Transverse colon (tissue), 4 donors: Measurements from ENCODE around the gene YBX2. TPM values are rescaled to one million over a fixed set of nuclear protein-coding genes. Genes with fewer than 3 reads are reported as not detected.

Experiments
- DNase-seq: peaks from one replicate; pipeline ENCODE4 v3.0.0-alpha.2; 2019
- H3K27ac ChIP-seq, 4 donors: fragments of 200-600 bp; sonication (generic); 2 replicates each; pipeline ENCODE4 v1.5.1; 2016 to 2018; ENCODE audit warnings: inconsistent platforms in 4 of 4
- H3K27me3 ChIP-seq: fragments of 200-600 bp; sonication (generic); 2 replicates; pipeline ENCODE4 v1.5.1; 2017; ENCODE audit warnings: inconsistent platforms
- H3K36me3 ChIP-seq, 4 donors: fragments of 200-600 bp; sonication (generic); 2 replicates each; pipeline ENCODE4 v1.5.1; 2017 to 2019; ENCODE audit warnings: inconsistent platforms in 4 of 4
- H3K4me1 ChIP-seq, 4 donors: fragments of 200-600 bp; sonication (generic); 2 replicates each; pipeline ENCODE4 v1.5.1; 2017 to 2020; ENCODE audit warnings: inconsistent platforms in 4 of 4
- H3K4me3 ChIP-seq, 4 donors: fragments of 200-600 bp; sonication (generic); 1 replicate in 1 of 4; 2 replicates in 3 of 4; pipeline versions ENCODE4 v1.5.1 to v1.6.1; 2017 to 2019; ENCODE audit warnings: inconsistent platforms in 4 of 4
- H3K9me3 ChIP-seq, 2 donors: fragments of 200-600 bp; sonication (generic); 2 replicates each; pipeline ENCODE4 v1.5.1; 2017 to 2019; ENCODE audit warnings: inconsistent platforms in 2 of 2
- CTCF ChIP-seq, 5 experiments: fragments of 200-600 bp in 3 of 5; fragments of 450-650 bp in 2 of 5; sonication (generic) in 3 of 5; IDR thresholded peaks; 1 replicate in 2 of 5; 2 replicates in 3 of 5; pipeline ENCODE4 v1.5.1; 2016 to 2017; ENCODE audit warnings: antibody characterized with exemption in 5 of 5, inconsistent platforms in 3 of 5, mild to moderate bottlenecking in 2 of 5, moderate library complexity in 1 of 5
- EP300 ChIP-seq: sonication (generic); formaldehyde crosslinking; IDR thresholded peaks from one replicate; pipeline ENCODE4 v1.6.1; 2017; ENCODE audit warnings: antibody characterized with exemption, low read depth
- POLR2A ChIP-seq: fragments of 450-650 bp; IDR thresholded peaks from one replicate; pipeline ENCODE4 v1.6.1; 2016; ENCODE audit warnings: antibody characterized with exemption, mild to moderate bottlenecking, moderate library complexity
- POLR2AphosphoS5 ChIP-seq, 3 donors: sonication (generic); formaldehyde crosslinking; IDR thresholded peaks; one replicate each; pipeline ENCODE4 v1.6.1; 2016; ENCODE audit warnings: antibody characterized with exemption in 3 of 3
- WGBS, 2 donors: methylation state at CpG; one replicate each; pipeline ENCODE4 v1.1.5; 2018; ENCODE audit warnings: low coverage in 1 of 2; 5-methylcytosine and 5-hydroxymethylcytosine counted together
- in situ Hi-C, 4 donors: fragments of 200-750 bp; cut with MboI; loops; one replicate each; pipeline versions ENCODE4 v1.15.0 to v1.15.1; 2017; ENCODE audit warnings: low sequenced_read_pairs in 3 of 4, low pct_ligation_motif_present in 1 of 4, low pct_unique_long_range_greater_than_20kb in 1 of 4
- intact Hi-C: fragments of 100-400 bp; cut with DNase I; formaldehyde crosslinking; loops from one replicate; pipeline ENCODE4 v1.15.1; 2023; ENCODE audit warnings: low total_unique reads
- total RNA-seq, 4 donors: library from RNA; depleted of rRNA; stranded (reverse); fragments of >200 nt; gene quantifications; one replicate each; pipeline ENCODE4 v1.1.0, GENCODE V29; 2016

Gene YBX2
- total RNA-seq, 4 donors from 2014 or later = 23.1 to 151 (median 43.4) TPM

- no peaks in the 10 kb centered on the region for H3K36me3 ChIP-seq
- H3K27ac ChIP-seq = peak overlapping the region in 3 of 4 donors; percentile 88 to 91 (median 90)
- H3K9me3 ChIP-seq = no peaks in the 10 kb centered on the region
- peaks cover 26 to 56% (median 47%) of the 10 kb centered on the region in 4 donors for H3K4me1 ChIP-seq
- peak overlapping the region in 1 of 4 donors; percentile 46 for H3K4me3 ChIP-seq
- H3K27me3 ChIP-seq = peaks cover 25% of the 10 kb centered on the region
- intact Hi-C loops = no loop called here
- in situ Hi-C loops = loop anchor here in 2 of 4 donors (25.0 kb wide), 1 partner anchor 256 kb away; the partner anchor contains the start of genes SLC16A11 (in 2 of the 2) and SLC16A13 (in 2 of the 2)
- TF ChIP-seq POLR2AphosphoS5 (IDR thresholded peaks at IDR 0.05) (no peak), POLR2A (no peak), EP300 (no peak), CTCF (IDR thresholded peaks at IDR 0.05) (no peak)
- DNase-seq = no peak
- WGBS, 2 donors = 30 to 69% methylated on average over 2 to 11 of the region's 11 CpGs
These were observed 1.3 kb downstream of the YBX2 start for GRCh38 chr17:7293159-7293558.

- 27% methylated on average over 6 of the region's 6 CpGs; no CpG with 5 or more reads in 1 of the 2 donors for WGBS, 2 donors
- Histone ChIP-seq H3K27me3 (peaks cover 25% of the 10 kb centered on the region), H3K36me3 (no peaks in the 10 kb centered on the region), H3K4me1 (peaks cover 26 to 56% (median 47%) of the 10 kb centered on the region in 4 donors), H3K27ac (peak overlapping the region in 3 of 4 donors; percentile 88 to 91 (median 90)), H3K9me3 (no peaks in the 10 kb centered on the region), H3K4me3 (no peak overlapping the region)
- intact Hi-C loops = no loop called here
- in situ Hi-C loops = loop anchor here in 2 of 4 donors (25.0 kb wide), 1 partner anchor 255 kb away; the partner anchor contains the start of genes SLC16A11 (in 2 of the 2) and SLC16A13 (in 2 of the 2)
- TF ChIP-seq CTCF (IDR thresholded peaks at IDR 0.05) (no peak), POLR2A (no peak), EP300 (no peak), POLR2AphosphoS5 (IDR thresholded peaks at IDR 0.05) (no peak)
- DNase-seq = no peak
These were observed 1.7 kb downstream of the YBX2 start for GRCh38 chr17:7292729-7293128.

GRCh38 chr17:7292194-7292593, 2.2 kb downstream of the YBX2 start:
- DNase-seq = no peak
- peak overlapping the region in 3 of 4 donors; percentile 88 to 91 (median 90) for H3K27ac ChIP-seq
- H3K27me3 ChIP-seq = peaks cover 25% of the 10 kb centered on the region
- H3K4me3 ChIP-seq = no peak overlapping the region
- H3K9me3 ChIP-seq = no peaks in the 10 kb centered on the region
- no peaks in the 10 kb centered on the region for H3K36me3 ChIP-seq
- intact Hi-C loops (no loop called here), in situ Hi-C loops (loop anchor here in 2 of 4 donors (25.0 kb wide), 1 partner anchor 255 kb away; the partner anchor contains the start of genes SLC16A11 (in 2 of the 2) and SLC16A13 (in 2 of the 2))
- peaks cover 26 to 56% (median 47%) of the 10 kb centered on the region in 4 donors for H3K4me1 ChIP-seq
- 63% methylated on average over 2 of the region's 2 CpGs; no CpG with 5 or more reads in 1 of the 2 donors for WGBS, 2 donors
- TF ChIP-seq CTCF (IDR thresholded peaks at IDR 0.05) (no peak), POLR2A (no peak), EP300 (no peak), POLR2AphosphoS5 (IDR thresholded peaks at IDR 0.05) (no peak)

- in situ Hi-C loops (loop anchor here in 2 of 4 donors (25.0 kb wide), 1 partner anchor 253 kb away; the partner anchor contains the start of genes SLC16A11 (in 2 of the 2) and SLC16A13 (in 2 of the 2)), intact Hi-C loops (no loop called here)
- Histone ChIP-seq H3K9me3 (no peaks in the 10 kb centered on the region), H3K36me3 (no peaks in the 10 kb centered on the region), H3K4me1 (peaks cover 15 to 43% (median 35%) of the 10 kb centered on the region in 4 donors), H3K4me3 (no peak overlapping the region), H3K27me3 (peaks cover 25% of the 10 kb centered on the region), H3K27ac (no peak overlapping the region)
- TF ChIP-seq CTCF (IDR thresholded peaks at IDR 0.05) (no peak), POLR2A (no peak), POLR2AphosphoS5 (IDR thresholded peaks at IDR 0.05) (no peak), EP300 (no peak)
- 76% methylated on average over 11 of the region's 11 CpGs; no CpG with 5 or more reads in 1 of the 2 donors for WGBS, 2 donors
- no peak for DNase-seq
These were observed 3.8 kb downstream of the YBX2 start for GRCh38 chr17:7290685-7291084.
